T-helper 9 cell (primary cell): Measurements from ENCODE around the gene IL1RAPL2.

Experiments used
- DNase-seq: peaks from one replicate; pipeline ENCODE4 v3.0.0-alpha.2; 2020

The IL1RAPL2 gene

DNA sequence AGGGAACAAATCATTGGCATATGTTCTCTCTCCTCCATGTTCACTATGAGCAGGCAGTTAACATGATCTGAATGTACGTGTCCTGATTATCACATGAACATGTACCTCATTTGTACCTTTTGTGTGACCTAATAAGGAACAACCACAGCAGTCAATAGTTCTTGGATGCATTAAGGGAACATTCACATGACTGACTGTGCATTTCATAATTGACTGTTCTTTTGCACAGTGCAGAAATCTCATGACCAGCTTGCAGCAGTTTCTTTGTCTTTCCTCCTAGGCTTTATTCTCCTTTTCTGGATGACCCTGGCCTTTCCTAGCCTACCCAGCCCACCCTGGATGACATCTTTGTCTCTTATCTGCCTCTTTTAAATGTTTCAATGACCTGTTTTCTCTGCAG is 711.1 kb downstream of the IL1RAPL2 start:
- DNase-seq = no peak

DNA sequence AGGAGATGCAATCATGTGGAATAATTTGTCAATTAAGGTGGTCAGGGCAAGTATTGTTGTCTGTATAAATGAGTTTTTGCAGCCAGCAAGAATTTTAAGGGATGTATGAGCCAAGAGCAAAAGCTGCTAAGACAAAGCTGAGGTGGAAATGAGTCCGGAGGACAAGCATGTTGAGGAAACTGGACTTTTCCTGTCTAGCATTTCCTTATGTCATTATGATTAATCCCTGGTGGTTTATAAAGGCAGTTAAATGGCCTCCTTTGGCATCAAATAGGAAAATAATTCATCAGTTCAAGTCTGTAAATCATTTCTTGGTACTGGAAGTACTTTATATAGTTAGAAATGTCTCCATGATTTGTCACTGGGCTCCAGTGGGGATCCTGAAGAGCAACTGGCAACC is 716.1 kb downstream of the IL1RAPL2 start:
- DNase-seq = no peak

DNA sequence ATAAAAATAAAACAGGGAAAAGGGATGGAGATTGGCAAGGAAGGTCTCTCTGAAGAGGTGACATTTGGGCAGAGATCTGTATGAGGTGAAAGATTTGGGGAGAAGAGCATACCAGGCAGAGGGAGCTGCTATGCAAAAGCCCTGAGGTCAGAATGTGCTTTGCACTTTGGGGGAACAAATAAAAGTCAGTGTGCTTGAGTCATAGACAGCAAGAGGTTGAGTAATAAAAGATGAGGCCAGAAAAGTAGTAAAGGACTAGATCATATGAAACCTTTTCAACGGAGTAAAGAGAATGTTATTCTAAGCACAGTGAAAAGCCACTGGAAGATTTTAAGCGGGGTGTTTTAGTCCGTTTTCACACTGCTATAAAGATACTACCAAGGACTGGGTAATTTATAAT is 731.0 kb downstream of the IL1RAPL2 start:
- DNase-seq = no peak

DNA sequence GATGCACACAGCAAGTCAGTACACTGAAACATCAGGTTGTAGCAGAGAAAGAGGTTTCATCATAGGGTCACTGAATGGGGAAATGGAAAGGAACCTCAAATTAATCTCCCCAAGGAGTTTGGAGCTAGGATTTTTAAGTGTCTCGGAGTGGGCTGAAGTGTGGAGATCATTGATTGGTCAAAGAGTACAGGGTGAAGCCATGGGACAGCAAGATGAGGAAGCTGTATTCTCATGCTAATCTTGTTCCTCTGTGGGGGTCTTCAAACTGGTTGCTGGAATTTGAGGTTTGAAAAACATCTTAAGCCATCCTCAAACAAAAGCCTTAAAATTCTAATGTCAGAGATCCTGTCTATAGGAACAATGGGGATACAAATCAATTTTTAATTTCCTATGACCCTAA is 733.3 kb downstream of the IL1RAPL2 start:
- DNase-seq = no peak

DNA sequence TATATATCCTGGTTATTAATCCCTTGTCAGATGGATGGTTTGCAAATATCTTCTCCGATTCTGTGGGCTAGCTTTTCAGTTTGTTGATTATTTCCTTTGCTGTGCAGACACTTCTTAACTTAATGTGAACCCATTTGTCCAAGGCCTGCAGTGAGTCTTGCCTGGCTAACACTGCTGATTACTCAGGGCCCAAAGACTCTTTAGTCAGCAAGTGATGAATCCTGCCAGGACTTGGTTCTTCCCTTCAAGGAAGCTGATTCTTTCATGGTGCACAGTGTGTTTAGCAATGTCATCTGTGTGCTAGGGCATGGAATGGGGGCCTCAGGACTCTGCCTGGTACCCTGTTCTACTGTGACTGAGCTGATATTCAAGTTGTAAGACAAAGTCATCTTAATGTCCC is 736.2 kb downstream of the IL1RAPL2 start:
- DNase-seq = no peak

DNA sequence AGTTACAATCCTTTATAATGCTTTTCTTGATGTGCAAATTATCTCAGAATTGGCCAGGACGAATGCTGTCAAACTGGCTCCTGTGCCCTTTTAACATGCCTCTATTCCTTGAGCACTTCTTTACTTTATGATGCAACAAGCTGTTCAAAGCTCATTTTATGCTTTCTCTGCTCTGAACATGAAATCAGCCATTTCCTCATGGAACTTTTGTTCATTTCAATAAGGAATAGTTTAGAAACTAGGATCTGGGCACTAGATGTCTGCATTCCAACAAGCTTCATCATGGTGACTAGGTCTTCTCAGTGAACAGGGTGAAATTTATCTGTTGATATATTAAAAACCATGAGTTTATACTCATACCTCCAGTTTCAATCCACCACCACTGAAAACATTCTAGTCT is 741.8 kb downstream of the IL1RAPL2 start:
- DNase-seq = no peak

DNA sequence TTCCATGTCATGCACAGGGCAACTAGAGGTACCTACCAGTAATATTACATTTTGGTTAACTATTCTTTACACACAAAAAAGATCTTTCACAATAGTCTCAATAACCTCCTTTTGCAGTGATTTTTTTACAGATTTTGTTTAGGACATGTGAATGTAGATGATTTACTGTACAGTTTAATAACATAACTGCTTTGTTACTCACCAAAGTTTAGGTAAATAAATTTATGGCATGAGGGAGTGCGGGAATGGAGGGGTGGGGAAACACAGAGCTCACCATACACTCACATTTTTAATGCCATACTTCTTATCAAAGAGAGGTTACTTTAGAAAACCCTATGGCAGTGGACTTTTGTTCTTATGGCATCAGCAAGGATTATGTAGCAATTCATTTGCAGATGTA is 747.6 kb downstream of the IL1RAPL2 start:
- no peak for DNase-seq

DNA sequence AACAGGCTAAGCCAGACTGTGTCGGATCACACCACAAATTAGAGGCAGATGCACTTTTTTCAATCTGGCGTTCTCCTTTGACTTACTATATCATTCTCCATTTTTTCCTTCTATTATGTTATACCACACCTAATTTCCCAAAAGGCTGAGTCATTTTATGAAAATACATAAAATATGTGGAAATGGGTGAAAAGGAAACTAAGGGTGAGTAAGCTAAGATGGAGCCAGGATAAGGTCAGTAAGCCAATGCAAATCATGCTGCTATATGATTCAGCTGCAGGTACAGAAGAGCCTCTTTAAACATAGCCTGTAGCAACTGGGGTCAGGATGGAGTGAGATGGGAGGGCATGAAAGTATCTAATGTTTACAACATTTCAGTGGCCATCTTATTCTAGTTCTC is 748.5 kb downstream of the IL1RAPL2 start:
- no peak for DNase-seq

DNA sequence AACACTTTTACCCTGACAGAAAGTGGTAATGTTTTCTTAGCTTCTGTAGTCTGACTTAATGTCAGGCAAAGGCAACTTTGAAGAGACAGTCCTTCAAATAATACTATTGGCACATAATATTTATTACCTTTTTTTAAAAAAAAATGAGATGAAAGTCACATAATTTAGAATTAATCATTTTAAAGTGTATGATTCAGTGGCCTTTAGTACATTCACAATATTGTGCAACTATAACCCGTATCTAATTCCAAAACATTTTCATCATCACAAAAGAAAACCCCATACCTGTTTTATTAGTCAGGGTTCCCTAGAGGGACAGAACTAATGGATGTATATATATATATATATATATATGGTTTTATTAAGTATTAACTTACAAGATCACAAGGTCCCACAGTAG is 749.2 kb downstream of the IL1RAPL2 start:
- no peak for DNase-seq

DNA sequence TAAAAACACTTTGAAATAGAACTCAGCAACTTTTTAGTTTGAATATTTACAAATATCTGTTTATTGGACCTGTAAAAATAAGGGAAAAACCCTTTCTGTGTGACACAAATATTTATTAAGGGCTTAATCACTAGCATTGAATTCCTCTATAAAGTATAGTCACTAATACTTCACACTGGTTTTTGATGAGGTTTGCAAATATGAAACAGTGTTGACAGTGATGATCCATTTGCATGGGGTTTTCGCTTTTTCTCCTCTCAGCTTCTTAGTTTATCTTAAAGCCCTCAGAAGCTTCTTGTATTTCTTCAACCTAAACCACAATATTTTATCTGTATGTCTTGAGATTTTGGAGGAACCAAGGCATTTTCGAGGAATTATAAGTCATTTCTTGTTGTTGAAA is 751.1 kb downstream of the IL1RAPL2 start:
- DNase-seq = no peak

DNA sequence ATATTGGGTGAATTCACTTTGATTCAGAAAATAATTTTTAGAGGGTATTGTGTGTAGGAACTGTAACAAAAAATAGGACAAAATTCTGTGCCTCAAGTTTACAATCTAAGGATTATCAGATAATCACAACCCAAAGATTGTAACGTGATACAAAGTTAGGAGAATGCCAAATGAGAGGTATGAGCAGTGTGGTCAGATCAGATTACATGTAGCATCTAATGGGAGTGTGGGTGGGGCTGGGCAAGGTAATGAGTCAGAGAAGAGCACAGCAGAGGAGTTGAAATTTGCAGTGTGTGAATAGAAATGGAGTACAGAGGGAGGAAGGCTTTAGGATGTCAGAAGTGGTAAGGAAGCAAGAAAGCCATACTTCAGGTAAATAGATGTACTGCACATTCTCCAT is 757.9 kb downstream of the IL1RAPL2 start:
- DNase-seq = no peak

DNA sequence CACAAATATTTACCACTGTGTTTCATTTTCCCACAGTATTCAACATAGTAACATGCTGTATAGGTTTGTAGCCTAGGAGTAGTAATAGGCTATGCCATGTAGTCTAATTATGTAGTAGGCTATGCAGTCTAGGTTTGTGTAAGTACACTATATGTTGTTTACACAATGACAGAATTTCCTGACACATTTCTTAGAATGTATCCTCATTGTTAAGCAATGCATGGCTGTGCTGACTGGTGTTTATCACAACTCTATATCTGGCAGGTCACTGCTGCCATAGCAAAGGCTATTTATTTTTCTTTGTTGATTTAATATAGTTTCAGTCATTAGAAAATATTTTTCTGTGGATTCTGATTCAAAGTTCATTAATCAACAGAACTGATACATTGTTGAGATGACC is 762.8 kb downstream of the IL1RAPL2 start:
- DNase-seq = no peak

DNA sequence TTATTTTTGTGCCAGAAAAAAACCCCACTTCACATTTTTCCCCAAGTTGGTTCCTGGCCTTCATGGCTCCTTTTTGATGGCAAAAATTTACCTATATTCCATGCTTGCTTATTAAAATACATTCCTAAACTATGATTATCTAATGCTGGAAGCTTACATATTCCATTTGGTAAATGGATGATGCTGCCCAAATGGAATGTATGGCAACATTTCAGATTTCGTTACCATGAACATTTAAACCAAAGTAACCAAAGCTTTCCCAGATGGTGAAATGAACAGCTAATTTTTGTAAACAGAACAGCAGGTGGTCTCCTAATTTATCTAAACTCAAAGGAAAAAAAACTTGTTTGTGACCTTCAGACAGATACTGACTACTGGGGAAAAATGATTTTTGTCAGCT is 765.2 kb downstream of the IL1RAPL2 start:
- no peak for DNase-seq

DNA sequence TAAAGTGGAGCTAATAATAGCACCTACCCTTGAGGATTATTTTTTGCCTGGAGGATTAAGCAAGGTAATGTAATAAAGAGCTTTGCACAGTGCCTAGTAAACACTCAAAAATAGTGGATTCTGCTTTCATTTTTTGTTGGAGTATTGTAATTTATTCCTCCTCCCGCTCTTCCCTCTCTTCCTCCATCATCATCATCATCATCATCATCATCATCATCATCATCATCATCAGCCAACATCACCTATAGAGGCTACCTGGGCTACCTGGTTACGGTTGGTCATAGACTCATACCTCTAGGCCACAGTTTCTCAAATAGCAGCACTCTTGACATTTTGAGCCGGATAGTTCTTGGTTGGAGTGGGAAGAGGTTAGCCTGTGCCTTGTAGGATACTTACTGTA is 781.4 kb downstream of the IL1RAPL2 start:
- DNase-seq = no peak

DNA sequence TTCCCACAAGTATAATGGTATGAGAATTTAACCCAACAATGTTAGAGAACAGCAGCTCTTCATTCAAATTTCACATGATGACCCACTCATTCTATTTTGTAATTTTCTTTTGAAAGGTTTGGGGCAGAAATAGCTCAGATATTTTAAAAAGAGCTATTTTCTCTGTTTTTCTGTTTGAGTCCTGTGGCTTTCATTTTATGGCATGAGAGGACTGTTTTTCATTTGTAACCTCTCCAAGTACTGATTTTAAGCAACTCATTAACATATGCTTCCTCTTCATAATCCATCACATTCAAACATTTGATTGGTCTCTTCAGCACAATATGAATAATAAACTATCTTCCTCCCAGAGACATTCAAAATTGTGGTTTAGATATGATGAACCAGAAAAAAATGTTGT is 783.5 kb downstream of the IL1RAPL2 start:
- DNase-seq = no peak

DNA sequence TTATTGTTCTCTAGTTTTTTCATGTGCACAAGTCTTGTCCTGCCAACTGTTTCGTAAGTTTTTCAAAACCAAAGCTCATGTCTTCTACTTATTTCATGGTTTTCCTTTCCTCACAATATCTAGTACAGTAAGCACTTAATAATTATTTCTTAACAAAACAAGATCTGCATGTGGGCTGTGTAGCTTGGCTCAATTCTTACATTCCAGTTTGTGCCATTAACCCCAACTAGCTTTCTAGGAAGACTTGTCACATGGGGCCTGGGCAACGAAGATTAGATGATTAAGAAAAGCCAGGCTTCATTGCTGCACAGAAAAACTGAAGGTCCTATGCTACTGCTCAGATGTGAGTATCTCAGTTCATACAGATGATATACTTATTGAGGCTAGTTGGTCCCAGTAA is 809.8 kb downstream of the IL1RAPL2 start:
- no peak for DNase-seq

DNA sequence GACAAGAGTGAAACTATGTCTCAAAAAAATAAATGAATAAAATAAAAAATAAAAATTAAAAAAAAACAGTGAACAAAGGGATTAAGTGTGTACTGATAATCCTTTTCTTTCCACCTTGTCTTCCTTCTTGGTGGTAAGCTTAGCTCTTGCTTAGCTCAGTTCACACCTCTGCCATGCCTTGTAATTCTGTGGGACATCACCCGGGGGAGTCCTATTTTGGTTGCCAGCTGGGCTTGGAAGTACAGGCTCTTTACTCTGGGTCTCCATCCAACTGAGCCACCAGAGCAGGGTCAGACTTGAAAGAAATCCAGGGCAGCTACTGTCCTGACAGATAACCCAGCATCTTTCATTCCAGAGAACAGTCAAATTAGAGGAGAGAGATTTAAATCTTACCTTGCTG is 858.7 kb downstream of the IL1RAPL2 start:
- no peak for DNase-seq

DNA sequence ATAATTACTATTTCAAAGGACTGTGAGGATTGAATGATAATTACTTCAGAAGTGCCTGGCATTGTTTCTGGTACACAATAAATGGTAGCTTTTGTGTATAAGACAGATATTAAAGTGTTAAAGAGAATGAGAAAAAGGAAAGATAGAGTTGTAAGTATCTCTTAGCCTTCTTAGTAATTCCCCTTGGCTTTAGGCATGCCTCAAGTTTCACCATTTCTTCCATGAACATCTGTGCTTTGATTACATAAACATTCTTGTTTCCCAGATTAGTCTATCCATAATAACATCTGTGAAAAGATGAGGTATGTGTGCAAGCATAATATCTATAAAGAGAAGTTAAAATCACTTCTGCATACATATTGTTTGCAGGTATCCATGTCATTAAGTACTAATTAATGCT is 885.4 kb downstream of the IL1RAPL2 start:
- no peak for DNase-seq

DNA sequence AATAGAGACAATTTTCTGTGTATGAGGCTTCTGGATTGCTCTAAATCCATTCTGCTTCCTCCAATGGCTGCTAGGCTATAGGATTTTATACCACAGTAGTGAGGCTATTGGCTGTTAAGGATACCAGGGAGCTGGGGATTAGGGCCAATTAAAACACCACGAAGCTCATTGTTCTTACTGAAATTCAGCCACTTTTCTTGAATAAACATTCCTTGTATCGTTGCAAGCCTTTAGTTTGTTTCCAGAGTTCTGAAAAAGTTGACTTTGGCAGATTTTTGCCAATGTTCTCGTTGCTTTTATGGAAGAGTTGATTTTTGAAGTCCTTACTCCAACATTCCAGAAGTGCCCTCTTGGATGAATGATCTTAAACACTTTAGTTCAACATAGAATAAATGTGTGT is 892.8 kb downstream of the IL1RAPL2 start:
- no peak for DNase-seq

DNA sequence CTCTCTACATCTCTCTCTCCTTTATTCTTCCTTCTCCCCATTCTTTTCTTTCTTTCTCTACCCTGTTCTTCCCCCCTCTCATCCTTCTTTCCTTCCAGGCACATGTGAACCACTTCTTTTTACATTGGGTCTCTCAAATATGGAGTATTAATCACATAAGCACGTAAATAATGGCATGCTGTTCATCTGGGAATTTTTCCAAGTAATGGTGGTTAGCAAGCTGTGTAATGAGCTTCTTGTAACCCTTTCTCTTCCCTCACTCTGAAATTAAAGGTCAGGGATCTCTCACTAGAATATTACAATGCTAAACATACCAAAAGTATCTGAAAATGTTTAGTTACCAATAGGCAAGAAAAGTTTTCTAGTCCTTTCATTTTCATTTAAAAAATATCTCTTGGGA is 894.4 kb downstream of the IL1RAPL2 start:
- no peak for DNase-seq

DNA sequence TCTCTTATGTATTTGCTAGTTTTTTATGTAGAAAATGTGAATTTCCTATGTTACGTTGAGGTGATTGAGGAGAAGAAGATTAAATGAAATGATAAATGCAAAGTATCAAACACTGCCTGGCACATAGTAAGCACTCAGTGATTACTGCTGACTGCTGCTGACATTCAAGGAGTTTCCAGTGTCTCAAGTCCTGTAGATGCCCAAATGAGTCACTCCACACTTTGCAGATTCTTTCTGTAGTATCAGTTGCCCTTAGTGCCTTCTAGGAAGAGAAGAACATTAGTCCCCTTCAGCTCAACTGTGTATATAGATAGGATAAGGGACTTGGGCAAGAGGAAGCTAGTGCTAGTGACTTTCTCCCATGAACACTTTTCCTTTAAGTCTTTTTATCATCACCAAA is 895.0 kb downstream of the IL1RAPL2 start:
- no peak for DNase-seq

DNA sequence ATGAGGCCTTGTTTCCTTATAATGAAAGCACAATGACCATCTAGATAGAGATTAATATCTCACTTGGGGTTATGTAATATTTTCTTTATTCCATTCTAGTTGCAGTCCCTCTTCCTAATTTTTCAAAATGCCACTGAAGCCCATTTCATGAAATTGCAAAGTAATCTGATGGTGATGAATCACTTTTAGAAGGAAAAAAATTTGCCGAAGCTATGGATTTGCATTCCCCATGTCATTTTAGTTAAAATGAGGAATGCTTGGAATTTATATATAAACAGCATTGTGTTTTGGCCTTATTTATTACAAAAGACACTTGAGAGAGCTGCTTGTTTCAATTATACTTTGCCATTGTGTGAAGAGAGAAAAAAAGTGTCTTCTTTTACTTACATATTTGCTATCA is 896.2 kb downstream of the IL1RAPL2 start:
- no peak for DNase-seq

DNA sequence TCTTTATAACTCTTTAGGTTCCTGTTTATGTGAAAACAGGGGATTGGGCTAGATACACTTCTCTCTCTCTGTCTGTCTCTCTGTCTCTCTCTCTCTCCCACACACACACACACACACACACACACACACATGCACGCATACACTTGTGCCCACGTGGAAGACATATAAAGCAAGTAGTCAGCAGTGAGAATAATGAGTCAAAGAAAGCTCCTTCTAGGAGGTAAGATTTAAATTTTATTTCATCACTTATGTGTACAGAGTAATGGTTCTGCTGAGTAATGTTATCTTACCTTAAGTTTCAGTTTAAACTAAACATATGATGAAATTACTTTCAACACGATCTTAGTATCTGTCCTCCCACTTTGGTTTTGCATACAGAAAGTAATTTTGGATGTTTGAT is 897.5 kb downstream of the IL1RAPL2 start:
- DNase-seq = no peak

DNA sequence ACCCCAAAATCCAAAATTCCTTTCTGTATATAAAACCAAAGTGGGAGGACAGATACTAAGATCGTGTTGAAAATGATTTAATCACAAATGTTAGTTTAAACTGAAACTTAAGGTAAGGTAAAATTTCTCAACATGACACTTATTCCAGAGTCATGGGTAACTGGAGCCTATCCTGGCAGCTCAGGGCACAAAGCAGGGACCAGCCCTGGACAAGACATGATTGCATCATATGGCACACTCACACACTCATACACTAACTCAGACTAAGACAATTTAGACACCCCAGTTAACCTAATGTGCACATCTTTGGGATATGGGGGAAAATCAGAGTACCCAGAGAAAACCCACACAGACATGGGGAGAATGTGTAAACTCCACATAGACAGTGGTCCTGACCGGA is 898.6 kb downstream of the IL1RAPL2 start:
- DNase-seq = no peak

DNA sequence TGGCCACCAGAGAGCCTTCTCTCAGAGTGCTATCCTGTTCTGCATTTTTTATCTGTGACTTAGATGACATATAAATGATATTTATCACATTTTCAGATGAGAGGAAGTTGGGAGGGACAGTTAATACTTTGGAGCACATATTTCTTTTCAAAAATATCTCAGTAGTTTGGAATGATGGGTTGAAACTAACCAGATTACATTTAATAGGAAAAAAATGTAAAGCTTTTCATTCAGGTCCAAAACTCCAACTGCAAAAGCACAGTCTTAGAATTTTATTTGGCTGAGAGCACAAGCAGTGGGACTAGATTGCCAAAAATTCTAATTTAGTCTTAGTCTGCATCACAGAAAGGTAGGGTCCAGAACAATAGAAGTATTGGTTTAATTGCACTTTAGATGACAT is 902.7 kb downstream of the IL1RAPL2 start:
- DNase-seq = no peak

DNA sequence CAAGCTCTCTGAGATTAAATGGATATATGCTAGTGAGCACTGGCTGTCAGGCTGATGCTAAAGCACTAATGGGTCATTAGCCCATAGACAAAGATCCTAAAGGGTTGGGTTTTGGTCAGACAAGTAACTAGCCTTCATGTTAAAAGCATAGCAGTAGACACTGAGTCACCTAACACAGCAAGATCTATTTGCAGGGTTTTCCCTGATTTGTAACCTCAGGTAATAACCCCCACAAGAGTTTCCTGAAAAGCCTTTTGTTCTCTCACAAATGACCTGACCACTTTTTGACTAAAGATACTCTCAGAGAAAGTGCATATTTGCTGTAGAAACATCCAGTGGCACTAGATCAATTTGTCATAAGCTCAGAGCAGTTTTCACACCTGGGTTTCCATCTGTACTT is 905.6 kb downstream of the IL1RAPL2 start:
- no peak for DNase-seq
